ENCODE measurements around the gene ETV7. TPM values are rescaled to one million over a fixed set of nuclear protein-coding genes. Genes with fewer than 3 reads are reported as not detected.

The ETV7 gene
- total and polyA plus RNA-seq, 2 of the 13 experiments (the other 11 are each of a cell fraction or from before 2014, with no cell fraction given) = not detected

GRCh38 chr6:36350082-36350481 is 37.4 kb downstream of the ETV7 start (continued):
- no peak for TF ChIP-seq ZNF614 (CRISPR knock-in tag; IDR thresholded peaks at IDR 0.05; ENCODE audit: borderline replicate concordance)
- TF ChIP-seq HIC2 (CRISPR knock-in tag; IDR thresholded peaks at IDR 0.05; ENCODE audit: low read depth) = no peak
- no peak for TF ChIP-seq CENPT (CRISPR knock-in tag; IDR thresholded peaks at IDR 0.05; ENCODE audit: low read depth)
- TF ChIP-seq HES4 (CRISPR knock-in tag; IDR thresholded peaks at IDR 0.05; ENCODE audit: borderline replicate concordance) = no peak
- TF ChIP-seq POLR2G (IDR thresholded peaks at IDR 0.05; ENCODE audit: low read depth, low read length) = no peak
- no peak for TF ChIP-seq SP4 (CRISPR knock-in tag; IDR thresholded peaks at IDR 0.05)
- TF ChIP-seq PBX3 (CRISPR knock-in tag; IDR thresholded peaks at IDR 0.05; ENCODE audit: borderline replicate concordance) = no peak
- no peak for TF ChIP-seq ZNF431 (CRISPR knock-in tag; IDR thresholded peaks at IDR 0.05; ENCODE audit: borderline replicate concordance, low read depth)
- TF ChIP-seq YEATS2 (CRISPR knock-in tag; IDR thresholded peaks at IDR 0.05; ENCODE audit: borderline replicate concordance) = no peak

- Histone ChIP-seq H3K27me3 (ENCODE audit: control insufficient read depth in 1 of 2, insufficient read depth in 2 of 2, low read length in 2 of 2) (peaks cover 0 to 9% of the 10 kb centered on the region in 2 experiments; a peak in 3 of 5 replicates), H3K79me2 (ENCODE audit: insufficient read depth, low read length) (no peaks in the 10 kb centered on the region), H3K9me3 (ENCODE audit: low read length) (no peaks in the 10 kb centered on the region), H4K20me1 (ENCODE audit: insufficient read depth, low read length) (no peaks in the 10 kb centered on the region), H3K4me3 (replicated peaks in 1 of 3; ENCODE audit: insufficient read depth in 1 of 3, low read depth in 2 of 3, low read length in 3 of 3) (no peak overlapping the region), H3K4me2 (ENCODE audit: low read depth, low read length) (no peak overlapping the region), H2AFZ (ENCODE audit: low read length) (no peak overlapping the region), H3K27ac (ENCODE audit: extremely low read length, insufficient read depth, low read length) (no peak overlapping the region), H3K4me1 (ENCODE audit: insufficient read depth, low read length) (0 out of 2 replicates have a peak, but pooled peaks cover 5% of the 10 kb centered on the region), H3K36me3 (replicated peaks in 1 of 2; ENCODE audit: control insufficient read depth in 1 of 2, insufficient read depth in 2 of 2, low read length in 2 of 2) (no peaks in the 10 kb centered on the region), H3K9ac (ENCODE audit: insufficient read depth, low read depth, low read length) (no peak overlapping the region)
- ATAC-seq (no peak), DNase-seq (ENCODE audit: low spot score) (no peak), FAIRE-seq (no peak)
- TF ChIP-seq SPEN (CRISPR knock-in tag; IDR thresholded peaks at IDR 0.05; ENCODE audit: low read depth) (no peak), THAP7 (CRISPR knock-in tag; IDR thresholded peaks at IDR 0.05) (no peak)
- ChIA-PET CTCF (ENCODE audit: low intra/inter-chr PET ratio, low total read pairs) (no interaction called here), POLR2A (no interaction called here)
- in situ Hi-C loops (cut with HindIII; ENCODE audit: extremely low pct_ligation_motif_present, low pct_unique_long_range_greater_than_20kb) = no loop called here
- BruUV-seq (replicated peaks) = no TSS peak
- intact Hi-C loops (cut with micrococcal nuclease; ENCODE audit: unreplicated experiment) = no loop called here
- WGBS (ENCODE audit: low lambda C conversion rate) = 32% methylated on average over 6 of the region's 6 CpGs
Observed at GRCh38 chr6:36349240-36349639, 38.2 kb downstream of the ETV7 start.
